GM12891 (cell line): ENCODE results near the gene PLCL1.

Experiments
- POLR2A ChIP-seq: IDR thresholded peaks from 2 replicates; pipeline ENCODE4 v1.6.1; 2011; ENCODE audit warnings: low read depth, low read length, control low read depth
- POLR2AphosphoS5 ChIP-seq: IDR thresholded peaks from 2 replicates; pipeline ENCODE4 v1.6.1; 2011; ENCODE audit warnings: low read depth, low read length, control low read depth
- TAF1 ChIP-seq: IDR thresholded peaks from 2 replicates; pipeline ENCODE4 v1.6.1; 2011; ENCODE audit warnings: low read depth, low read length, control low read depth

DNA sequence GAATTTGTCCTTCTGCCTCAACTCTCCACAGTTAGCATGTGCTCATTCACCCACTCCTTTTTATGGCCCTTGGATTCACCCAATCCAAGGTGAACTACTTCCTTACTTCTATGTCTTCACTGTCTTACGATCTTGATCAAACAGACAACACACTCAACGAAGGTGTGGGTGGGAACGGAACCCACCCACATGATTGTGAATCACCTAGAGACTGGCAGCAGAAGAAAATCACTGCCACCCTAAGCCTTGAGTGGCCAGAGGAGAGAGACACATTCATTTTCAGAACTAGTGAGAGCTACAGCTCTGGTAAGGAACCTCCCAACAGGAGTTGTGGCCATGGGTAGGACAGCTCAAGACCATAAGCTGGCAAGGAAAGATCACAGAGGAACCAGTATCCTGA lies 194.3 kb downstream of the PLCL1 start:
- TF ChIP-seq POLR2A (no peak), POLR2AphosphoS5 (no peak), TAF1 (no peak)
